Daoy (cell line): Measurements from ENCODE around the gene RAC2. TPM values are rescaled to one million over a fixed set of nuclear protein-coding genes. Genes with fewer than 3 reads are reported as not detected.
A peak's percentile ranks its signal among the peaks of the same experiment; 100 is the strongest.

ENCODE experiments used
- DNase-seq: peaks from one replicate; pipeline ENCODE4 v3.0.0-alpha.2; 2015; ENCODE audit warnings: low read depth
- total RNA-seq: library from RNA; depleted of rRNA; stranded (reverse); fragments of >200 nt; shearing (Covaris generic); gene quantifications from 2 replicates; pipeline ENCODE4 v1.2.3, GENCODE V29; 2014

The RAC2 gene
- total RNA-seq, 1 experiment from 2014 or later, result 59.0 TPM

DNA sequence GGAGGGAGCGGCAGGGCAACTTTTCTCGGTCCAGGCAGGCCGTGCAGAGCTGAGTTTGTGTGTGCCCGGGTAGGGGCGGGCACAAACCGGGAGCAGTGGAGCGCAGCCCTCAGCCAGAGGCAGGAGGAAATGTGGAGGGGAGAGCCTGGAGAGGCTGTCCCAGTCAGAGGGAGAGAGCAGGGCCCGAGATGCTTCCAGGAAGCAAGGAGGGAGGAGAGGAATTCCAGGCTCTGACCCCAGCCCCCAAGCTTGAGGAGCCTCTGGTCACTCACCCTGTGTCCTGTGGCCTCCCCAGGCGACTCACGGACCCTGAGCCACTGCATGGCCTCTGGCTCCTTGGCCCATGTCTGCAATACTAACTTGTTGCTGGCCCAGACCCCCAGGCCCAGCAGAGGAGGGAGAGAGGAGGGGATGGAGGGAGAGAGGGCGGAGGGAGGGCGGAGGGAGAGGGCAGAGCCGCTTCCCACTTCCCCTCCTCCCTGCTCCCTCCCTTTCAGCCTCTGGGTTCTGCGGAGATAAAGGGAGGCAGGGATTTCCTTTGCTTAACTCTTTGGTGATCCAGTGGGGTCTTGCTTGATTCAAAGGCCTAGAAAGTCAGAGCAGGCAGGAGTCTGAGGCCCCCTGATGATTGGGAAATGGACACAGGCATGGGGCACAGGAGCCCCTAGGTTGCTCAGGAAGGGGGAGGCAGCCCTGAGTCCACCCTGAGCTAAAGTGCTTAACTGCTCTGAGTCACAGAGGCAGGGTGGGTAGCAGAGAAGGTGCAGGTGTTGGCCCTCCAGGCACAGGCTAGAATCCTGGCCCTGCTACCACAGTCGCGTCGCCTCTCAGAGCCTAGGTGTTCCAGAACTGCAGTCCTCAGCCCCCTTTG is 55.9 kb downstream of the RAC2 start, which contains the start of gene C1QTNF6:
Gene C1QTNF6, minus strand, starts transcription at position 357 of the 871 bp plus-strand sequence. Its CDS starts 34 bp downstream, at position 323.
- DNase-seq, result peak; percentile 70

DNA sequence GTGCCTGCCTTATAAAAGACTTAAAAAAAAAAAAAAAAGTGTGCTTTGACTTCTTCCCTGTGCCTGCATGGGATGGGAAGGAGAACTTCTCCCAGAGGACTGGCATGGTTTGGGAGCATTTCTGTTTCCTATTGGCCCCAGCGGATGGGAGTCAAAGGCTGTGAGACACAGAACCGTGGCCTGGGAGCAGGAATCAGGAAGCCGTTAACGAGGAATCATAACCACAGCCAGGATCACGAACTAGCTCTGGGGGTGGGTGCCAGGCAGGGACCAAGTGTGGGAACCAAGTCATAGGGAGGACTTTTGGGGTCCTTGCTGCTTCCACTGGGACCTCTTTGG is 56.5 kb downstream of the RAC2 start:
- DNase-seq, result peak; percentile 82

- DNase-seq, result peak; percentile 43
These were observed 57.0 kb downstream of the RAC2 start for GRCh38 chr22:37186997-37187522.

- peak; percentile 67 for DNase-seq
These were observed 57.7 kb downstream of the RAC2 start for GRCh38 chr22:37186228-37186996.

DNA sequence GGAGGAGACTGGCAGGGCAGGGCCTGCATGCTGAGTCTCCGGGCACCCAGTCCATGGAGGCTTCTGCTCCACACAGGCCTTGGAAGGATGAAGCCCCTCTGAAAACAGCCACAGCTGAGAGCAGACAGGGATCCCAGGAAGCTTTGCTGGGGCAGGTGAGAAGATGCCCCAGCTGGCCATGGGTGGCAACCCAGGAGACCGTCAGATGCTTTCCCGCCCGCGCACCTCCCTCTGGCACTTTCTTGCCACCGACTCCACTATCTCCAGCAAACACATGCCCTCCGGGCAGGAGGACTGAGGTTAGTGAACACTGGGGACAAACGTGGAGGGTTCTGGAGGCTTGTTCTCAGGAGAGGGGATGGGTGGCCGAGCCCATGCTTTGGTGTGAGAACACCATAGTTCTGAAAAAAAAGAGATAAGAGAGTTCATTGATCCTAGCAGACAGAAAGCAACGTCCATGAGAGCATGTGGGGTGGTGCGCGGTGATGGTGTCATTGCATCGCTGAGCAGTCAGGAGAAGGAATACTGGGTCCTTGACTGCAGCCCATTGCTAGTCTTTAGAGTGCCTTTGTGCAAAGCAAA is 58.3 kb downstream of the RAC2 start:
- DNase-seq, result no peak

DNA sequence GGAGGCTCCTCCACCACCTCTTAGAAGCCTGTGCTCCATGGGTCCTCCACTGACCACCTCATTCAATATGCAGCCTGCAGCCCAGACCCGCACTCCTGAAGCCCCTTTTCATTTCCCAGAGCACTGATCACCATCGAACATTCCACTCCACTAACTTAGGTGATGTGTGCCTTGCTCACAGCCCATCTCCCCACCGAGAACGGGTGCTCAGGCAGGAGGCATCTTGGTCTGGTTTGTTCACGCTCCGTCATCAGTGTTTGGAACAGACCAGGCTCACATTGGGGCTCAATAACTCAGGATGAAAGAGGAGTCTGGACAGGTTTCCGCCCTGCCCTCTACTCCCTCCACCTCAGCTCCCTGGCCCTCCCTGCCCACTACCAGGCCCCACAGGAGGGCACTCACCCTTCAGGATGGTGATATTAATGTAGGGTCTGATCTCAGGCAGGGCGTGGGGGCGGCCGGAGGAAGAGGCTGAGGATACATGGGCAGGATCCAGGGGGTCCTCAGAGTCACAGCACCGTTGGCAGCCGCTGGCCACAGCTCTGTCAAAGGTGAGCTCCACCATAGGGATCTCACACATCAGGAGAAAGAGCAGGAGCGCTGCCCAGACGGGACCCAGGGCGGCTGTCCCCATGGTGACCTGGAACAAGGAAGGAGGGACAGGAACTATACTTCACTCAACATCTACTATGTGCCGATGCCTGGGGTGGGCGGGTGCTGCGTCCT is 59.1 kb downstream of the RAC2 start:
- DNase-seq, result no peak

- no peak for DNase-seq
These were observed 59.7 kb downstream of the RAC2 start for GRCh38 chr22:37184380-37184755.

DNA sequence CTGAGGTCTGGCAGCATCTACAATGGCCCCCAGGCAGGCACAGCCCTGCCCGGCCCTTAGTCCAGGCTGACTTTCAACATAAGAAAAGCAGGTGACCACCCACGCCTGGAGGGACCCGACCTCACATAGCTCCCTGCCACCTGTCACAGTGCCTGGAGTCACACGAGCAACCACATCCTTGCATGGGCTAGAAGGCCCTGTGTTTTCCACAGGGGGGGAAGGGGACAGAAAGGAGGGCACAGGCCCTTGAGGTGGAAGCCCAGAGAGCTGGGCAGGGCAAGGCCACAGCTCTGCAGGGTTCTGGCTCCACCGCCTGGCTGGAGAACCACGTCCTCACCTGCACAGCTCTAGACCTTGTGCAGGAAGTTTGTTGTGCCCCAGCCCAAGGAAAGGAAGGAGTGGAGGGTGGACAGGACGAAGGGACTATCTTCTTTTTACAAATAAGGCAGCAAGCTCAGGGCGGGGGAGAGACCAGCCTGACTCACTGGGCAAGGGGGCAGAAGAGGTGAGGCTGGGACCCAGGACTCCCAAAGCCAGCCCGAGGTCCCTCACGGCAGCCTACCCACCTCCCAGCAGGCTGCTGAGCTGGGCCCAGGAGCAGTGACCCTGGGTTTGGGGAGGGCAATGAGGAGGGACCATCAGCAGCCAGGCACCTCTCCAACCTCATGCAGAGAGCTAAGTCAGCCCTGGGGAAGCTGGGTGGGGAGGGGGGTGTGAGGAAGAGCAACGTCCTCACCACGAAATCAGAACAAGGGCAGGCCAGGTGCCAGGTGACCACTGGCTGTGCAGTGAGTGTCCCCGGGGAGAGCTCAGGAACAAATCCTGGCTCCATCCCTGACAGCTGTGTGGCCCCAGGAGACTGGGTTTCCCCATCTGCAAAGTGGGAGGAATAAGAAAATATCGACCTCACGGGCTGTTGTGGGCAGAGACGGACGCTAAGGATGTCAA is 60.4 kb downstream of the RAC2 start:
- no peak for DNase-seq

GRCh38 chr22:37182949-37183245 is 61.2 kb downstream of the RAC2 start:
- DNase-seq, result no peak

DNA sequence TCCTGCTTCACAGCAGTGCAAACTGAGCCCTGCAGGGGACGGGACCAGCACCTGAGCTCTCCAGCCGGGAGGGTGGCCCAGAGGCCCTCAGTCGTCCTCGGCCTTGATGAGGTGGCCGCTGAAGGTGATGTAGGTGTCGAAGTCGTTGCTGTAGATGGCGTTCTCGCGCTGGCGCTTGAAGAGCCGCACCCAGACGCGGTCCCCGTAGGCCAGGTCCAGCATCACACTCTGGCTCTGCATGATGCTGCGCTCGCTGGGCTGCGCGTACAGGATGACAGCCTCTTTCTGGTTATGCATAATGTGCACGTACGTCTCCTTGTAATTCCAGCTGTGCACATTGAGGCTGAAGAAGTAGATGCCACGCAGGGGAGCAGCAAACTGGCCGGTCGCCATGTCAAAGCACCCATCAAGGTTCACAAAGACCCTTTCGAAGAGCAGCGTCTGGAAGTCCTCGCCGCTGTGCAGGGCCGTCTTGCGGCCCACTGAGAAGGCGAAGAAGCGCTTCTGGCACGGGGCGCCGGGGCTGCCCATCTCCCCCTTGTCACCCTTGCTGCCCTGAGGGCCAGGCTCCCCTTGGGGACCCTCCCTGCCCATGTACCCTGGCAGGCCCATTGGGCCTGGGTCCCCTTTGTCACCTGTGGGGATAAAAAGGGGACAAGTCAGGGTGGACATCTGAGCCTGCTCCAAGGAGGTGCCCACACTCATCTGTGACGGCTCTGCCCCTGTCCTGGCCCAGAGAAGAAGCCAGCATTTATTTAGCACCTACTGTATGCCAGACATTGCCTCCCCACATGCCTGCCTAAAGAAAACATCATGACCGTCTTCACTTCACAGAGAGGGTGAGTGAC is 61.7 kb downstream of the RAC2 start:
- DNase-seq, result no peak

DNA sequence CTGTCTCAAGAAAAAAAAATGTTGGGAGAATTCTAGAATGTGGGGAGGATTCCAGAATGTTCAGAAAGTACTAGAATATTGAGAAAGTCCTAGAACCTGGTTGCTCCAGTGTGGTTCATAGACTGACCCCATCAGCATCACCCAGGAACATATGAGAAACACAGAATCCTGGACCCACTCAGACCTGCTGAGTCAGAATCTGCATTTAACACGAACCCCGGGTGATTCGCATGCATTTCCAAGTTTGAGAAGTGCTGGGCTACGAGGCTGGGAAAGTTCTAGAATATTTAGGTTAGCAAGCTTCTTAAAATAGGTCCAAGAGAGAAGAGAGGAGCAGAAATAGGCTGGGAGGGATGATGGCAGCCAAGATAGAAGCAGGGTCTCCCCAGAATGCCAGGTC is 62.4 kb downstream of the RAC2 start:
- no peak for DNase-seq

DNA sequence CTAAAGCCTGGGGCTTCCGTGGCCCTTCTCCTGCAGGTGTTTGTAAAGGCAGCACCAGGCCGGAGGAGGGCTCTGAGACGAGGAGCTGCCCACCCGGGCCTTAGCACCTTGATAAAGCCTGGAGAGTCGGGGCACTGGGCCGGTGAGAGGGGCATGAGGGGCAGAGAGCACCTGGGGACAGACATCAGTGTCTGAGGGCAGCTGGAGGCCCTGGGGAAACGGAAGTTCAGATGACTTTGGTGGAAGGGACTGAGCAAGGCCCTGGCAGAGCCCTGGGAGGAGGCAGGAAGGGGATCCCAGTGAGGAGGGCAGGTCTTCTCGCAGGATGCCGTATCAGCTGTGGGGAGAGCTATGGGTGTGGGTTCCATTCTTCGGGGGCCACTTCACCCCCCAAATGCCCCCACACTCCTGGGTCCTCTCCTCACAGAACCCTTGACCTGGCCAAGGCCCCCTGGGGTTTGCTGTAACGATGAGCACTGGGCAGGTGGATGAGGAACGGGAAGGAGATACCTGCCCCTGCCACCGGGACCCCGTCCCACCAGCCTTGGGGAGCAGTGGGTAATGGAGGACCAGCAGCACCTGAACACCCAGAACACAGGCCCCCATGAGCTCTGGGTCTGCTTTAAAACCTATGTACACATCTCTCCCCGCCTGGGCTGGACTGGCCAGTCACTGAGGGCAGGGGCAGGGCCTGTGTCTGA is 63.4 kb downstream of the RAC2 start:
- DNase-seq, result no peak

DNA sequence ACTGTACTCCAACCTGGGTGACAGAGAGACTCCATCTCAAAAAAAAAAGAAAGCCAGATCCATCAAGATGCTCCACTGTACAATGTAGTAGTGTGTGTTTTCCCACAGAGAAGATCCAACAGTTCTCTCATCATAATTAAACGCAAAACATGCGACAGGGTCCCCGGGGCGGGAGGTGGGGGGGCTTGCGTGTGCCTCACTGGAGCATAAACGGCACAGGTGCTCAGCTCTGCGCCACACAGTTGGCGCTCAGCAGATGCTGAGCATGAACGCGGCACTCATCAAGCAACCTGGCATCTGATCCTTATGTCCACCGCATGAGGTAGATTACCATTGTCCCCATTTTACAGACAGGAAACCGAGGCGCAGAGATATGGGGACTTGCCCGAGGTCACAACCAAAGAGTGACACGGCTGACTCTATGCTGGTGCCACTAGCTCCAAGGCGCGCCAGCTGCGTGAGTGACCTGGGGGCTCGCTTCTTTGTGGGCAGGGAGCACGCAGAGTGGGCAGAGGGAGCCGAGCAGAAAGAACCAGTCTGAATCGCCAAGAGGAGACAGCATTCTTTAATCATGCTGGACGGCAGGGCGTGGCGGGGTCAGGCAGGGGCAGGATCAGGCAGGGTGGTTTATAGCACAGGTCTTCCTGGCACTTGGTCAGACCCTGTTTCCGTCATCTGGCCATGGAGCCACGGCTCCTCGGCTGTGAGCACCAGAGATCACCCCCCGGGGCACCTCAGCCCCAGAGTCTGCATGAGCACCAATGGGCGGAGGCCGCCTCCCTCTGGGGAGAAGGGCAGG is 64.2 kb downstream of the RAC2 start:
- no peak for DNase-seq

DNA sequence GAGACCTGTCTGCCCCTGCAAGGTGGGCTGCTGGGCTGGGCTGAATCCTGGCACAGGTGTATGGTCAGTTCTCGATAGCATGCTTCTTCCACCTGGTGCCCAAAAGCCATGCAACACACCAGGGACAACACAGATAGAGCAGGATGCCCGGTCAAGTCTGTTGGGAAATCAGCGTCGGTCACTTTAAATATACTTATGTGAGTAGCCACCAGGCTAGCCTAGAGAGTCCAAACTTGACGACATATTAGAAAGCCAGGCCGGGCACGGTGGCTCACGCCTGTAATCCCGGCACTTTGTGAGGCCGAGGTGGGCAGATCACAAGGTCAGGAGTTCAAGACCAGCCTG is 65.0 kb downstream of the RAC2 start:
- DNase-seq, result no peak

DNA sequence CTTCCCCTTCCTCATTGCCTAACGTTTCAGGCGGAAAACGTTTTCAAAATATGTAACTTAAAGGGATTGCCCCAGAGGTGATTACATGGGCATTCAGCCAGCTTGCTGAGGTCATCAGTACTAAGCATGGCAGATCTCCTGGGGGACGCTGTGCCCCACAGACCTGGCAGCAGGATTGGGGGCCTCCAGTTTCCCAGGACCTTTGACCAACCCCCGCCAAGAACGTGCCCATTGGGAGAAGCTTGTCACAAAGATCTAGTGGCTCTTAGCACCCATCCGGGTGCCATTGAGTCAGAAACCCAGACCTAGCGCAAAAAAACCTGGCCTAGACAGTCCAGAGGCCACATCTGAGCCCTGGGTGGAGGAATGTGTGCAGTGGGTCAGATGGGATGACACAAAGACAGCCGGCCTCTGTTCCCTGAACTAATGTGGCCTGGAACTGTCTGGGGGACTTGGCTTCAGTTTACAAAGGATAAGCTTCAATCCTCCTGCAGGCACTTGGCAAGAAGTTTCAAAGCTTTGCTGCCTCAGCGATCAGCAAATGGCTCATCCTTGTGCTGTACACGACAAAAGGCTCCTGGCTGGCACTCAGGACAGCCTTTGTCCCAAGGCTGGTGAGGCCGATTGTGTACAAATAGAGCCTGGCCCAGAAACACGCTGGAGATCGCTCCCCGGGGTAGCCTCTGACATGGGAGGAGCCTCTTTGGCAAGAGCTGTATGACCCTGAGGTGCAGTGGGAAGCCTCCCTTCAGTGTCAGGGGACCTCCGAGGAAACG is 65.5 kb downstream of the RAC2 start:
- DNase-seq, result peak; percentile 69

DNA sequence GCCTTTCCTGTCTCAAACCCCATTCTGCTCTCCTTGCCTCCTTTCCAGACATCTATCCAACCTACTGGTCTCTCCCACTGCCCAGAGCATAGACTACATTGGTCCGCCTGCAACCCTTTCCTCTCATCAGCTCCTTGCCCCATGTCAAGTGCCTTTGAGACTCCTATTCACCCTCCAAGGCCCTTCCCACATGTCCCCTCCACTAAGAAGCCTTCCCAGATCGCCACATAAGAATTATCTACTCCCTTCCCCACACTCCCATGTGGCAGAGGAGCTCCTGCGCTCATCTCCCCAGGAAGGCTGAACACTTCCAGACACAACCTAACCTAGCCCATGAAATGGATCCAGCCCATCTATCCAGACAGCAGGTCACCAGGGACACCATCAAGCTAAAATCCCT is 66.3 kb downstream of the RAC2 start:
- DNase-seq, result no peak

DNA sequence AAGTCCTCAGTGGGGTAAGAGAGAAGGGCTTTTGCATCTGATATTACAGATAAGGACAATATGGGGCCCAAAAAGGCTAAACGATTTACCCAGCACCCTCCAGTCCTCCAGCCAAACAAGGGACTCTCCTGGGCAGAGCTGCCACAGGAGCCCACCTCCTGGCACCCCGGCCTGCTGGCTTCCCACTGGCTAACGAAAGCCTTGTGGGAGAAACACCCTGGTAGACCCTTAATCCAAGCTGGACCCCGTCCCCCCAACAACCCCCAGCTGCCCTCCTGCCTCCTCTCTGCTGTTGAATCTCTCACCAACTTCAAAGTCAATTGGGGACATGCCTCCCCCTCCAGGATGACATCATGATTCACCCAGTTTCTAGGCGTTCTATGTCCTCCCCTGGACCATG is 66.8 kb downstream of the RAC2 start:
- DNase-seq, result no peak
